ENCODE data around the gene FGFR1OP2. TPM values are rescaled to one million over a fixed set of nuclear protein-coding genes. Genes with fewer than 3 reads are reported as not detected.

Gene FGFR1OP2
- total RNA-seq, 1 experiment from 2014 or later: 40.6 TPM

GRCh38 chr12:26937443-26937862, 817 bp upstream of the FGFR1OP2 start:
- CTCF ChIA-PET: interaction anchor here (1.2 kb wide), 1 partner anchor 77 kb away, joined by 3 read pairs; no protein-coding TSS in a partner anchor
- no peak for DNase-seq (ENCODE audit: unreplicated experiment)
- Mint-ChIP-seq H3K27ac (ENCODE audit: low read depth, unreplicated experiment) (peak overlapping the region; percentile 97), H3K27me3 (ENCODE audit: insufficient read depth, unreplicated experiment) (no peaks in the 10 kb centered on the region), H3K36me3 (ENCODE audit: insufficient read depth, unreplicated experiment) (peaks cover 4% of the 10 kb centered on the region), H3K4me1 (ENCODE audit: insufficient read depth, unreplicated experiment) (peaks cover 49% of the 10 kb centered on the region), H3K4me3 (ENCODE audit: unreplicated experiment) (peak overlapping the region; percentile 91), H3K9me3 (ENCODE audit: unreplicated experiment) (no peaks in the 10 kb centered on the region)
- POLR2A ChIA-PET: interaction anchor here (0.7 to 3.0 kb wide), 8 partner anchors 11 to 397 kb away, joined by 3 to 36 read pairs (median 4); partner anchors contain the start of gene TM7SF3
- no peak for TF ChIP-seq CTCF (IDR thresholded peaks at IDR 0.05; ENCODE audit: unreplicated experiment)
- BruUV-seq (replicated peaks): TSS peak; percentile 46
- intact Hi-C loops (cut with micrococcal nuclease): loop anchor here (1.0 to 5.0 kb wide), 3 partner anchors 307 to 765 kb away; partner anchors contain the start of gene STK38L

GRCh38 chr12:26938701-26939062, 412 bp downstream of the FGFR1OP2 start:
- Mint-ChIP-seq H3K4me3 (ENCODE audit: unreplicated experiment) (peak overlapping the region; percentile 91), H3K27ac (ENCODE audit: low read depth, unreplicated experiment) (peak overlapping the region; percentile 97), H3K9me3 (ENCODE audit: unreplicated experiment) (no peaks in the 10 kb centered on the region), H3K4me1 (ENCODE audit: insufficient read depth, unreplicated experiment) (peaks cover 39% of the 10 kb centered on the region), H3K36me3 (ENCODE audit: insufficient read depth, unreplicated experiment) (no peaks in the 10 kb centered on the region), H3K27me3 (ENCODE audit: insufficient read depth, unreplicated experiment) (no peaks in the 10 kb centered on the region)
- BruUV-seq (replicated peaks): no TSS peak
- ChIA-PET CTCF (no interaction called here), POLR2A (interaction anchor here (0.5 to 2.2 kb wide), 12 partner anchors 13 to 395 kb away, joined by 3 to 39 read pairs (median 3); partner anchors contain the start of genes MED21 and TM7SF3)
- intact Hi-C loops (cut with micrococcal nuclease): loop anchor here (2.0 to 5.0 kb wide), 3 partner anchors 74 to 764 kb away; no protein-coding TSS in a partner anchor
- DNase-seq (ENCODE audit: unreplicated experiment): no peak
- TF ChIP-seq CTCF (IDR thresholded peaks at IDR 0.05; ENCODE audit: unreplicated experiment): no peak

- TF ChIP-seq CTCF (IDR thresholded peaks at IDR 0.05; ENCODE audit: unreplicated experiment): no peak
- TSS peak; percentile 36 for BruUV-seq (replicated peaks)
- no peaks in the 10 kb centered on the region for H3K9me3 Mint-ChIP-seq (ENCODE audit: unreplicated experiment)
- intact Hi-C loops (cut with micrococcal nuclease): loop anchor here (2.0 to 5.0 kb wide), 3 partner anchors 73 to 763 kb away; no protein-coding TSS in a partner anchor
- DNase-seq (ENCODE audit: unreplicated experiment): peak; percentile 28
- H3K4me3 Mint-ChIP-seq (ENCODE audit: unreplicated experiment): peak overlapping the region; percentile 91
- POLR2A ChIA-PET: interaction anchor here (0.5 to 2.2 kb wide), 13 partner anchors 12 to 531 kb away, joined by 3 to 39 read pairs (median 3); partner anchors contain the start of genes MED21 and TM7SF3
- peak overlapping the region; percentile 97 for H3K27ac Mint-ChIP-seq (ENCODE audit: low read depth, unreplicated experiment)
- no peaks in the 10 kb centered on the region for H3K27me3 Mint-ChIP-seq (ENCODE audit: insufficient read depth, unreplicated experiment)
- CTCF ChIA-PET: no interaction called here
- peaks cover 39% of the 10 kb centered on the region for H3K4me1 Mint-ChIP-seq (ENCODE audit: insufficient read depth, unreplicated experiment)
- H3K36me3 Mint-ChIP-seq (ENCODE audit: insufficient read depth, unreplicated experiment): no peaks in the 10 kb centered on the region
These were observed 1.0 kb downstream of the FGFR1OP2 start for GRCh38 chr12:26939192-26939832.

- DNase-seq (ENCODE audit: unreplicated experiment): no peak
- ChIA-PET CTCF (no interaction called here), POLR2A (interaction anchor here (0.6 to 2.2 kb wide), 7 partner anchors 24 to 530 kb away, joined by 3 to 39 read pairs (median 6); partner anchors contain the start of genes MED21 and TM7SF3)
- H3K4me1 Mint-ChIP-seq (ENCODE audit: insufficient read depth, unreplicated experiment): peaks cover 33% of the 10 kb centered on the region
- H3K9me3 Mint-ChIP-seq (ENCODE audit: unreplicated experiment): no peaks in the 10 kb centered on the region
- H3K36me3 Mint-ChIP-seq (ENCODE audit: insufficient read depth, unreplicated experiment): no peaks in the 10 kb centered on the region
- H3K4me3 Mint-ChIP-seq (ENCODE audit: unreplicated experiment): peak overlapping the region; percentile 91
- no peak for TF ChIP-seq CTCF (IDR thresholded peaks at IDR 0.05; ENCODE audit: unreplicated experiment)
- no peaks in the 10 kb centered on the region for H3K27me3 Mint-ChIP-seq (ENCODE audit: insufficient read depth, unreplicated experiment)
- intact Hi-C loops (cut with micrococcal nuclease): loop anchor here (2.0 to 5.0 kb wide), 3 partner anchors 73 to 762 kb away; no protein-coding TSS in a partner anchor
- H3K27ac Mint-ChIP-seq (ENCODE audit: low read depth, unreplicated experiment): peak overlapping the region; percentile 97
- BruUV-seq (replicated peaks): no TSS peak
These were observed 1.7 kb downstream of the FGFR1OP2 start for GRCh38 chr12:26939953-26940352.
